Tibial artery (tissue), 4 donors: Measurements from ENCODE around the gene TUBA1B.
A peak's percentile ranks its signal among the peaks of the same experiment; 100 is the strongest.
"Not testable (repeated sequence)": the region's sequence is repeated elsewhere in the genome, so short reads cannot be mapped to it uniquely, and the experiment has no call there.

Source experiments
- DNase-seq, 2 donors: peaks; one replicate each; pipeline ENCODE4 v3.0.0-alpha.2; 2019
- H3K27ac ChIP-seq, 2 donors: fragments of 200-600 bp; sonication (generic) in 1 of 2; 1 replicate in 1 of 2; 2 replicates in 1 of 2; pipeline ENCODE4 v1.5.1; 2018 to 2019; ENCODE audit warnings: mild to moderate bottlenecking in 1 of 2
- H3K27me3 ChIP-seq, 2 donors: fragments of 200-600 bp; sonication (generic) in 1 of 2; one replicate each; pipeline versions ENCODE4 v1.5.1 to v1.6.0; 2016 to 2019
- H3K36me3 ChIP-seq, 3 donors: fragments of 200-600 bp; sonication (generic) in 2 of 3; one replicate each; pipeline ENCODE4 v1.5.1; 2016 to 2019; ENCODE audit warnings: mild to moderate bottlenecking in 2 of 3
- H3K4me1 ChIP-seq, 4 donors: fragments of 200-600 bp; sonication (generic) in 2 of 4; 1 replicate in 3 of 4; 2 replicates in 1 of 4; pipeline ENCODE4 v1.5.1; 2016 to 2019
- H3K4me3 ChIP-seq, 2 donors: fragments of 200-600 bp; sonication (generic) in 1 of 2; 1 replicate in 1 of 2; 2 replicates in 1 of 2; pipeline ENCODE4 v1.5.1; 2018 to 2019; ENCODE audit warnings: mild to moderate bottlenecking in 2 of 2
- H3K9me3 ChIP-seq, 3 donors: fragments of 200-600 bp; sonication (generic) in 1 of 3; one replicate each; pipeline ENCODE4 v1.5.1; 2016 to 2019
- intact Hi-C: fragments of 100-400 bp; cut with DNase I; formaldehyde crosslinking; loops from one replicate; pipeline ENCODE4 v1.15.0; 2023; ENCODE audit warnings: low total_unique reads
- TF ChIP-seq, protein P1 (sequence below), 2 experiments: fragments of 200-600 bp in 1 of 2; fragments of 450-650 bp in 1 of 2; IDR thresholded peaks; one replicate each; pipeline ENCODE4 v1.5.1; 2017 to 2019; ENCODE audit warnings: antibody characterized with exemption in 2 of 2, mild to moderate bottlenecking in 1 of 2, moderate library complexity in 1 of 2

Gene TUBA1B

DNA sequence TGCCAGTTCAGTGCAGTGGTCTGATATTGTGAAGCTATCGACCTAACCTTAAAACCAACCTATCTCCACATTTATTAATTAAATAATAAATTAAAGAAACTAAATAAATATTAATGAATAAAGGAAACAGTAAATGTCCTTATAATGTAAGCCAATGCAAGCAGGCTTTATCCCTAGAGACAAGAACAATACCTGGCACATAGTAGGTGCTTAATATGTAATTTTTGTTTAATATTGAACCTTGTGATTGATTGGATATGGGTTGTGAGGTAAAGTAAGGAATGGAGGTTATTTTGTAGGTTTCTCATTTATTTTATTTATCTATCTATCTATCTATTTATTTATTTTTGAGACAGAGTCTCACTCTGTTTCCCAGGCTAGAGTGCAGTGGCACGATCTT is 7.8 kb upstream of the TUBA1B start:
- H3K4me3 ChIP-seq, result no peak overlapping the region
- TF ChIP-seq, protein P1, sequence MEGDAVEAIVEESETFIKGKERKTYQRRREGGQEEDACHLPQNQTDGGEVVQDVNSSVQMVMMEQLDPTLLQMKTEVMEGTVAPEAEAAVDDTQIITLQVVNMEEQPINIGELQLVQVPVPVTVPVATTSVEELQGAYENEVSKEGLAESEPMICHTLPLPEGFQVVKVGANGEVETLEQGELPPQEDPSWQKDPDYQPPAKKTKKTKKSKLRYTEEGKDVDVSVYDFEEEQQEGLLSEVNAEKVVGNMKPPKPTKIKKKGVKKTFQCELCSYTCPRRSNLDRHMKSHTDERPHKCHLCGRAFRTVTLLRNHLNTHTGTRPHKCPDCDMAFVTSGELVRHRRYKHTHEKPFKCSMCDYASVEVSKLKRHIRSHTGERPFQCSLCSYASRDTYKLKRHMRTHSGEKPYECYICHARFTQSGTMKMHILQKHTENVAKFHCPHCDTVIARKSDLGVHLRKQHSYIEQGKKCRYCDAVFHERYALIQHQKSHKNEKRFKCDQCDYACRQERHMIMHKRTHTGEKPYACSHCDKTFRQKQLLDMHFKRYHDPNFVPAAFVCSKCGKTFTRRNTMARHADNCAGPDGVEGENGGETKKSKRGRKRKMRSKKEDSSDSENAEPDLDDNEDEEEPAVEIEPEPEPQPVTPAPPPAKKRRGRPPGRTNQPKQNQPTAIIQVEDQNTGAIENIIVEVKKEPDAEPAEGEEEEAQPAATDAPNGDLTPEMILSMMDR (IDR thresholded peaks at IDR 0.05), result no peak
- no peak overlapping the region for H3K27ac ChIP-seq
- no peaks in the 10 kb centered on the region for H3K27me3 ChIP-seq
- intact Hi-C loops, result no loop called here
- H3K9me3 ChIP-seq, result no peaks in the 10 kb centered on the region
- DNase-seq, result no peak
- peaks cover 0 to 2% (median 0%) of the 10 kb centered on the region in 4 donors for H3K4me1 ChIP-seq
- no peaks in the 10 kb centered on the region for H3K36me3 ChIP-seq

DNA sequence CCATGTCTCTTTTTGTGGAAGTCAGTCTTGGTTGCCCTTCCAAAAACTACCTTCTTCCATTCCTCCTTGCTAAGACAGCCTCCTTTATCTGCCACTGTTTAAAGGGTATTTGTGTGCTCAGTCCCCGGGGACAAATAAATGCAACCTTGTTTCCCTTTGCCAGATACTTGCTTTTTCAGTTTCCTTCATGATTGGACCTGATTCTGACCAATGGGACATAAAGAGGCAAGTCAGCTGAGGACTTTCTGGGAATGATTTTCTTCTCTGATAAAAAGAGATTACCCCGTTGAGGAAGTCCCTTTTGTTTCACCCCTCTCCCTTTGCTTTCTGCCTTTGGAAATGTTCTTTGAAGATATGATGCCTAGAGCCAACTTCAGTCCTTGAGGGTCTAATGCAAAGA is 7.4 kb upstream of the TUBA1B start:
- no peaks in the 10 kb centered on the region for H3K27me3 ChIP-seq
- TF ChIP-seq, protein P1 (IDR thresholded peaks at IDR 0.05), result no peak
- H3K9me3 ChIP-seq, result no peaks in the 10 kb centered on the region
- intact Hi-C loops, result no loop called here
- no peak overlapping the region for H3K4me3 ChIP-seq
- no peak overlapping the region for H3K27ac ChIP-seq
- peaks cover 0 to 6% (median 1%) of the 10 kb centered on the region in 4 donors for H3K4me1 ChIP-seq
- DNase-seq, result no peak
- no peaks in the 10 kb centered on the region for H3K36me3 ChIP-seq

DNA sequence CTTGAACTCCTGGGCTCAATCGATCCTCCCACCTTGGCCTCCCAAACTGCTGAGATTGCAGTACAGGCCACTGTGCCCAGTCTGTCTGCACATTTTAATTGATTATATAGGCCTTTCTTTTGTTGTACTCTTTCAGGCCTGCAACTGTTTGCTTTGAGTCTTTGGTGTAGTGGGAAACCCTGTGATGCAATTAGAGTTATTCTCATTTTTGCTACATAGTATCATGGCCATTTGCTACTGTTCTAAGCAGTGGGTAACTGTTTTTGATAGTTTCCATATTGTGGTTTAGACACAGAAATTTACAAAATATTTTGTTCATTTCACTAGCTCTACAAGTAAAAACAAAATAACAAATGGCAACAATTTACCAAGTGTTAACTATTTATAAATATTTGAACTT is 6.3 kb upstream of the TUBA1B start:
- H3K27ac ChIP-seq, result no peak overlapping the region
- H3K4me1 ChIP-seq, result peaks cover 0 to 17% (median 4%) of the 10 kb centered on the region in 4 donors
- H3K27me3 ChIP-seq, result no peaks in the 10 kb centered on the region
- H3K36me3 ChIP-seq, result no peaks in the 10 kb centered on the region
- TF ChIP-seq, protein P1 (IDR thresholded peaks at IDR 0.05), result no peak
- DNase-seq, result no peak
- intact Hi-C loops, result no loop called here
- H3K9me3 ChIP-seq, result no peaks in the 10 kb centered on the region
- no peak overlapping the region for H3K4me3 ChIP-seq

DNA sequence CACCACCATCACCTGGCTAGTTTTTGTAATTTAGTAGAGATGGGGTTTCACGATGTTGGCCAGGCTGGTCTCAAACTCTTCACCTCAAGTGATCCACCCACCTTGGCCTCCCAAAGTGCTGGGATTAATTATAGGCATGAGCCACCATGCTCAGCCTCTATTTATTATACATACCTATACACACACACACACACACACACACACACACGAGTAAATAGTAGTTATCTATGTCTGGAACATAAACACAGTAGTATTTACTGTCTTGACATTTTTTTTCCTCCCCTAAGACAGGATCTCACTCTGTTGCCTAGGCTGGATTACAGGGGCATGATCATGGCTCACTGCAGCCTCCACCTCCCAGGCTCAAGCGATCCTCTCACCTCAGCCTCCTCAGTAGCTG is 5.8 kb upstream of the TUBA1B start:
- H3K27ac ChIP-seq, H3K27me3 ChIP-seq, H3K4me3 ChIP-seq, H3K9me3 ChIP-seq, intact Hi-C loops, H3K36me3 ChIP-seq, DNase-seq: not testable (repeated sequence)
- H3K4me1 ChIP-seq, result peaks cover 0 to 22% (median 6%) of the 10 kb centered on the region in 4 donors

DNA sequence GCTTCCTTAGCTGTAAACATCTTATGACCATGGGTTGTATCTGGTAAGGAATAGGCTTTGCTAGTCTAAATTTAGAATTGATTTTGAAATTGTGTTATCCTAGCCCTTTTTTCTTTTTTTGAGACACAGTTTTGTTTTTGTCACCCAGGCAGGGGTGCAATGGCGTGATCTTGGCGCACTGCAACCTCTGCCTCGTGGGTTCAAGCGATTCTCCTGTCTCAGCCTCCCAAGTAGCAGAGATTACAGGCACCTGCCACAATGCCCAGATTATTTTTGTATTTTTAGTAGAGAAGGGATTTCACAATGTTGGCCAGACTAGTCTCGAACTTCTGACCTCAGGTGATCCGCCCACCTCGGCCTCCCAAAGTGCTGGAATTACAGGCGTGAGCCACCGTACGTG is 2.4 kb upstream of the TUBA1B start:
- intact Hi-C loops, result loop anchor here (5.0 kb wide), 3 partner anchors 69 to 1296 kb away; no protein-coding TSS in a partner anchor
- no peaks in the 10 kb centered on the region for H3K27me3 ChIP-seq
- H3K36me3 ChIP-seq, result peaks cover 13% of the 10 kb centered on the region in 3 donors
- H3K4me1 ChIP-seq, result peaks cover 0 to 37% (median 18%) of the 10 kb centered on the region in 4 donors
- peak overlapping the region in 1 of 2 donors; percentile 100 for H3K4me3 ChIP-seq
- TF ChIP-seq, protein P1 (IDR thresholded peaks at IDR 0.05), result no peak
- no peak for DNase-seq
- no peaks in the 10 kb centered on the region for H3K9me3 ChIP-seq
- H3K27ac ChIP-seq, result peak overlapping the region; percentile 97 to 100

DNA sequence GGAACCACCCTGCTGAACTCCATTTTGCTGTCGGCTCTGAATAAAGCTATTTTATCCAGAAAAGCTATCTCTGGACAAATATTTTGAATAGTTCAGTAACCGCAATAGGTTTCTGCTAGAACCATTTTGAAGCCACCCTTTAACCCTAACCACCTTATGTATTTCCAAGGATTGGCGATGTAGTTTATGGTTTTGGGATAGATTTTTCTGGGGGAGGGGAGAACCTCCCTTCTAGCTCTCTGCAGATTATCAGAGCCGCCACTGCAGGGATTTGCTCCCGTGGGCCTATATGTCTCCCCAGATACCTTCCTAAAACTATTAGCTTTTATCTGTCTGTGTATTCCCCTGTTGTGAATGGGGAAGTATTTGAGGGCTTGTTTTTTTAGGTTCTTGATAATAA is 1.8 kb upstream of the TUBA1B start:
- H3K9me3 ChIP-seq, result no peaks in the 10 kb centered on the region
- no peaks in the 10 kb centered on the region for H3K27me3 ChIP-seq
- peak overlapping the region; percentile 75 to 100 for H3K4me3 ChIP-seq
- intact Hi-C loops, result loop anchor here (5.0 kb wide), 3 partner anchors 69 to 1296 kb away; no protein-coding TSS in a partner anchor
- peaks cover 13 to 17% (median 14%) of the 10 kb centered on the region in 3 donors for H3K36me3 ChIP-seq
- no peak for DNase-seq
- H3K4me1 ChIP-seq, result peaks cover 0 to 37% (median 18%) of the 10 kb centered on the region in 4 donors
- peak overlapping the region; percentile 97 to 100 for H3K27ac ChIP-seq
- TF ChIP-seq, protein P1 (IDR thresholded peaks at IDR 0.05), result no peak
